ENCODE results near the gene FLOT1.

The FLOT1 gene

GRCh38 chr6:30752157-30752927 is 9.9 kb upstream of the FLOT1 start (continued):
- TF ChIP-seq ZBTB10 (tag by site-specific recombination; IDR thresholded peaks at IDR 0.05): peak; percentile 67
- TF ChIP-seq, protein P1, sequence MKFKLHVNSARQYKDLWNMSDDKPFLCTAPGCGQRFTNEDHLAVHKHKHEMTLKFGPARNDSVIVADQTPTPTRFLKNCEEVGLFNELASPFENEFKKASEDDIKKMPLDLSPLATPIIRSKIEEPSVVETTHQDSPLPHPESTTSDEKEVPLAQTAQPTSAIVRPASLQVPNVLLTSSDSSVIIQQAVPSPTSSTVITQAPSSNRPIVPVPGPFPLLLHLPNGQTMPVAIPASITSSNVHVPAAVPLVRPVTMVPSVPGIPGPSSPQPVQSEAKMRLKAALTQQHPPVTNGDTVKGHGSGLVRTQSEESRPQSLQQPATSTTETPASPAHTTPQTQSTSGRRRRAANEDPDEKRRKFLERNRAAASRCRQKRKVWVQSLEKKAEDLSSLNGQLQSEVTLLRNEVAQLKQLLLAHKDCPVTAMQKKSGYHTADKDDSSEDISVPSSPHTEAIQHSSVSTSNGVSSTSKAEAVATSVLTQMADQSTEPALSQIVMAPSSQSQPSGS (tag by site-specific recombination; IDR thresholded peaks at IDR 0.05; ENCODE audit: low read depth): peak; percentile 25; the same call in 1 of the 2 replicates
- TF ChIP-seq SETDB1 (IDR thresholded peaks at IDR 0.05; ENCODE audit: insufficient read length, low read length): no peak
- TF ChIP-seq SALL2 (tag by site-specific recombination; IDR thresholded peaks at IDR 0.05; ENCODE audit: borderline replicate concordance): no peak
- TF ChIP-seq HOXD13 (CRISPR knock-in tag; IDR thresholded peaks at IDR 0.05; ENCODE audit: borderline replicate concordance): peak; percentile 92
- no peak for TF ChIP-seq ZNF626 (tag by site-specific recombination; IDR thresholded peaks at IDR 0.05)
- peak; percentile 85 for TF ChIP-seq ZBTB21 (tag by site-specific recombination; IDR thresholded peaks at IDR 0.05)
- peak; percentile 74 for TF ChIP-seq ZSCAN30 (tag by site-specific recombination; IDR thresholded peaks at IDR 0.05)
- no peak for TF ChIP-seq ZNF658 (tag by site-specific recombination; IDR thresholded peaks at IDR 0.05)
- no peak for TF ChIP-seq ZNF426 (tag by site-specific recombination; IDR thresholded peaks at IDR 0.05)
- TF ChIP-seq MZF1 (tag by site-specific recombination; IDR thresholded peaks at IDR 0.05; ENCODE audit: borderline replicate concordance): peak; percentile 97
- TF ChIP-seq ZNF561 (tag by site-specific recombination; IDR thresholded peaks at IDR 0.05; ENCODE audit: borderline replicate concordance): no peak
- peak; percentile 76; the same call in 1 of the 2 replicates for TF ChIP-seq ZNF501 (tag by site-specific recombination; IDR thresholded peaks at IDR 0.05)
- peak; percentile 97 for TF ChIP-seq SP7 (tag by site-specific recombination; IDR thresholded peaks at IDR 0.05)
- TF ChIP-seq ZNF10 (tag by site-specific recombination; IDR thresholded peaks at IDR 0.05): no peak; the same call in 1 of the 2 replicates
- peak; percentile 91 for TF ChIP-seq ZBTB8A (tag by site-specific recombination; IDR thresholded peaks at IDR 0.05)
- peak; percentile 94 for TF ChIP-seq ZBTB17 (tag by site-specific recombination; IDR thresholded peaks at IDR 0.05)
- TF ChIP-seq ZNF23 (tag by site-specific recombination; IDR thresholded peaks at IDR 0.05; ENCODE audit: borderline replicate concordance): no peak
- no peak for TF ChIP-seq ZFP3 (tag by site-specific recombination; IDR thresholded peaks at IDR 0.05; ENCODE audit: low read depth)
- TF ChIP-seq ZNF510 (tag by site-specific recombination; IDR thresholded peaks at IDR 0.05; ENCODE audit: insufficient replicate concordance): no peak

- Histone ChIP-seq H3K27ac (ENCODE audit: extremely low read depth, low read depth, low read length) (no peak overlapping the region), H3K4me3 (ENCODE audit: low read depth, low read length) (no peak overlapping the region), H3K4me1 (ENCODE audit: control insufficient read depth, insufficient read depth, low read length) (peaks cover 19% of the 10 kb centered on the region), H3K36me3 (ENCODE audit: control insufficient read depth in 2 of 2, insufficient read depth in 1 of 2, low read length in 2 of 2) (no peaks in the 10 kb centered on the region), H3K9me3 (ENCODE audit: control insufficient read depth, insufficient read depth, low read depth, low read length) (no peaks in the 10 kb centered on the region)
- ChIA-PET POLR2A (interaction anchor here (0.6 to 1.2 kb wide), 2 partner anchors 24 to 31 kb away, joined by 3 read pairs; no protein-coding TSS in a partner anchor), CTCF (interaction anchor here (0.7 to 1.4 kb wide), 2 partner anchors 40 to 71 kb away, joined by 5 to 6 read pairs; no protein-coding TSS in a partner anchor)
- TF ChIP-seq ZNF449 (tag by site-specific recombination; IDR thresholded peaks at IDR 0.05) (no peak), SETDB1 (IDR thresholded peaks at IDR 0.05; ENCODE audit: insufficient read length, low read length) (no peak), PRDM1 (tag by site-specific recombination; IDR thresholded peaks at IDR 0.05) (no peak), ZBTB17 (tag by site-specific recombination; IDR thresholded peaks at IDR 0.05) (no peak), KLF9 (tag by site-specific recombination; IDR thresholded peaks at IDR 0.05; ENCODE audit: low read depth) (no peak)
Observed at GRCh38 chr6:30750379-30750668, 7.8 kb upstream of the FLOT1 start.
